Placental epithelial cell (primary cell): ENCODE results near the gene NHERF2. TPM values are rescaled to one million over a fixed set of nuclear protein-coding genes. Genes with fewer than 3 reads are reported as not detected.

Source experiments
- small RNA-seq: library from RNA; depleted of rRNA; stranded (forward); fragments of <200 nt; gene quantifications from one replicate; pipeline ENCODE3, GENCODE V24; 2012
- total RNA-seq: library from RNA; depleted of rRNA; stranded (reverse); fragments of >200 nt; gene quantifications from 2 replicates; pipeline ENCODE4 v1.2.3, GENCODE V29; 2012

Gene NHERF2
- total RNA-seq, result 8.2 and 22.6 TPM in 2 replicates

DNA sequence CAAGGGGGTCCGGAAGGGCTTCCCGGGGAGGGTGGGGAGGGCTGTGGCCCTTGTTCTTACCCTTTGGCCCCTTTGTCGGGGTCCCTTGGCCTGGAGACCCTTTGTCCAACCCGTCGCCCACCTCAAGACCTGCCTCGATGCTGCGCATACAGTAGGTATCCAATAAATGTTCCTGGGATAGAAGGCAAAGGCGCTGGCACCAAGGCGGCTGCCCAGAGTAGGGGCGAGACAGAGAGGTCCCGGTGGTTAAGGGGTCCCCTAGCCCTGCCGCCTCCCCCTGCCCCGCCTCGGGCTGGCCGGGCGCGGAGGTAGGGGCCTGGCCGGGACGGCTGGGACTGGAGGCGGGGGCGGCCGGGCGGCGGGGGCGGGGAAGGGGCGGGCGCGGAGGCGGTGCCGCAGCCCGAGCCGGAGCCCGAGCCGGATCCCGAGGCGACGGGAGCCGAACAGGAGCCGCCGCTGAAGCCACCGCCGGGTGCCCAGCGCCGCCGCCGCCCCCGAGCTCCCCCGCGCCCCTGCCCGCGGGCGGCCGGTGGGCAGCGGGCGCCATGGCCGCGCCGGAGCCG is at the start of gene NHERF2:
TSS of gene NHERF2 (plus strand) at position 442 of the 563 bp plus-strand sequence. CDS start at position 546, 104 bp downstream.

DNA sequence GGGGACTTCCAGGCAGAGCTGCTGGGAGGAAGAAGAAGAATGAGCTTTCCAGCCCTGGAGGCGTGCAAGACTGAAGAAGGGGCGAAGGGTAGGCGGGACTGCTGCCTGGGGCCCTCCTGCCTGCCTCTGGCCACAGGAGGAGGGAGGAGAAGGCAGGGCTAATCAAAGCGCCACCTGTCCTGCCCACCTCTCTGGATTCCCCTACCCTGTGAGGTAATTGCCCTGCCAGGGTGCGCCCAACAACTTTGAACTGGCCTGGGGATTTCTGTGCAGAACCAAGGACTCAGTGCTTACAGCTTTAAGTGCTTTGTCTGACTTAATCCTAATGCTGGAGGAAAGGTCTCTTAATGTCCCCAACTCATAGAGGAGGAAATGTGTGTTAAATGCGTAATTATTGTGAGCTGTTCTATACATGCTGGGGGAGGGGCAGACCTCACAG is 45.3 kb upstream of the NHERF2 start, which contains the start of gene NOXO1:
TSS of gene NOXO1 (minus strand) at position 72 of the 439 bp plus-strand sequence. CDS start 290 bp downstream, outside the sequence.

DNA sequence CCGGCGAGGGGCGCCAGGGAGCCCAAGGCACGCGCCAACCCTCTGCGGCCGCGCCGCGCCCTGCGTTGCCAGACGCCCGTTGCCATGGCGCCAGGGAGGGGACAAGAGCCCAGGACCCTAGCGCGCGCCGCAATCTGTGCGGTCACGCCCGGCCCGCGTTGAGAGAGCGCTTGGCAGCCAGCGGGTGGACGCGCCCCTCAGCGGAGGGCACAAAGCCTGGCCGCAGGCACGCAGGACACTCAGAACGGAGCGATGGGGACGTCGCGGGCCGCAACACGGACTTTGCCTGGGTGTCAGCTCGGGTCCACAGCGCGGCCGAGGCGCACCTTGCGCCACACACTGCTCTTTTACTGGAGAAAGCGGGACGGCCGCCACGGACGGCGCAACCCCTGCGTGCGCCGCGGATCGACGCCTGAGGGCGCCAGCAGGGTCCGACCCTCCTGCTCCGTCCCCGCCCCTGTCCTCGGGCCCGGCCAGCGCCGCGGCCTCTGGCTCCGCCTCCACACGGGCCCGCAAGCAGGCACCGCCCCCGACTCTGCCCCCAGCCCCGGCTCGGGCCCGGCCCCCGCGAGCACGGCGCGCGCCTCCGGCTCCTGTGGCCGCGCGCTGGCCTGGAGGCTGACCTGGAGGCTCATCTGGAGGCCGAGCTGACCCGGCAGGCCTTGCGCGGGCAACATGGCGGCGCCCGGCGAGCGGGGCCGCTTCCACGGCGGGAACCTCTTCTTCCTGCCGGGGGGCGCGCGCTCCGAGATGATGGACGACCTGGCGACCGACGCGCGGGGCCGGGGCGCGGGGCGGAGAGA is 43.0 kb upstream of the NHERF2 start, which contains the start of gene GFER:
TSS of gene GFER (plus strand) at position 650 of the 803 bp plus-strand sequence. CDS start at position 676, 26 bp downstream.

DNA sequence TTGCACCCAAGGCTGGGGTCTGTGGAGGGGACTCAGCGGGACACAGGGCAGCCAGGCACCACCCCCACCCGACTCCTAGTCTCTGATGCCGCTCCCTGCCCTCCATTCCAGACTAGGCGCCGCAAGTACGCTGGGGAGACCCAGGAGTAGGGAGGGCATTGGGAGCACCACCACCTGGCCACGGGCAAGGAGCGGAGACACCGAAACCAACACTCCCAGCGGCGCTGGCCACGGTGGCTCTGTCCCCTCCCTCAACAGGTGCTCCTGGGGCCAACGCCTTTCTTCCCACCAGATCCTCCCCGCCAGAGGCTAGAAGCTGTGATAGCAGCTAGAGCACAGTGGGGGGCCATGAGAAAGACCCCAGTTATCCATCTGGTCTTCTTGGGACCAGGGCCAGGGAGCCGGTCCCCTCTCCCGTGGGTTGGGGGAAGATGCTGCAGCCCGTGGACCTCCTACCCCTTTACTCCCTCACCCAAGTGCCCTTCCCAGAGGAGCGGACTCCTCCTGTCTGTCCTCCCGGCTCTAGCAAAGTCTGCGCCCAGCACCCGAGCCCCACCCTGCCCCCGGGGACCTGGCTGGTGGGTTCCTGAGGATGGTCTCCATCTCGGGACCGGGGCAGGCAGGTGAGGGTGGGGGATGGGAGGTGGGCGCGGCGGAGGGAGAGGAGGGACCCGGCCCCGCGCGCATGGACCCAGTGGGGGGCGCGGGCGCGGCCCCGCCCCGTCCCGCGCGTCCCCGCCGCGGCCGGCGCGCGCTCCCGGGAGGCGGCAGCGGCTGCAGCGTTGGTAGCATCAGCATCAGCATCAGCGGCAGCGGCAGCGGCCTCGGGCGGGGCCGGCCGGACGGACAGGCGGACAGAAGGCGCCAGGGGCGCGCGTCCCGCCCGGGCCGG is 37.2 kb upstream of the NHERF2 start, which contains the start of gene SYNGR3:
TSS of gene SYNGR3 (plus strand) at position 762 of the 892 bp plus-strand sequence. CDS start 133 bp downstream, outside the sequence.

DNA sequence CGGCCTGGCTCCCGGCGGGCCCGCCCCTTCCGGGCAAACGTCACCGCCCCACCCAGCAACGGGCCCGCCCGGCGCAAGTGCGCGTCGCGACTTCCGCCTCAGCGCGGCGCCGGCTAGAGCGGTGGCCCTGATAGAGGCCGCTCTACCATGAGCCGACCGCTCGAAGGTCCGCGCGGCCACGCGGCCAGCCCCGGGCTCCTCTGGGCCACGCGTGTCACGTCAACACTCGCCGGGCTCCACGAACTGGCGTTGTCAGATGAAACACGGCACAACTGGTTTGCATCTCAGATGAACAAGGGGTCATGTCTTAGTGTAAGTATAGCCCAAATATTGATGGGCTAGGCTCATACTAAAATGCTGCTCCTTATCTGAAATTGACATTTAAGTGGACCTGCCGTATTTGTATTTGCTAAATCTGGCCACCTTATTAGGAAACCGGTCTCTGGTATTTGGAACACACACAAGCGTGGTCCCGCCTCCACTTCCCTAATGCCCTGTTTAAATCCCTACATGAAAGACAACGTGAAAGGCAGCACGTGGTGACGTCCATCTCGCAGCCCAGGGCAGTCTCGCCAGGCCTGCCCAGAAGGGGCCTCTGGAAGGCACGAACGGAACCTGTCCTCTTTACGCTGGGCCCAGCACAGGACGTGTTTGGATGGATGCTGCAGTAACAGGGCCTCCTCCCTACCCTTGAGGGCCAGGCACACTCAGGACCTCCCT is 16.8 kb upstream of the NHERF2 start, which contains the start of gene ZNF598:
TSS of gene ZNF598 (minus strand) at position 31 of the 720 bp plus-strand sequence.

DNA sequence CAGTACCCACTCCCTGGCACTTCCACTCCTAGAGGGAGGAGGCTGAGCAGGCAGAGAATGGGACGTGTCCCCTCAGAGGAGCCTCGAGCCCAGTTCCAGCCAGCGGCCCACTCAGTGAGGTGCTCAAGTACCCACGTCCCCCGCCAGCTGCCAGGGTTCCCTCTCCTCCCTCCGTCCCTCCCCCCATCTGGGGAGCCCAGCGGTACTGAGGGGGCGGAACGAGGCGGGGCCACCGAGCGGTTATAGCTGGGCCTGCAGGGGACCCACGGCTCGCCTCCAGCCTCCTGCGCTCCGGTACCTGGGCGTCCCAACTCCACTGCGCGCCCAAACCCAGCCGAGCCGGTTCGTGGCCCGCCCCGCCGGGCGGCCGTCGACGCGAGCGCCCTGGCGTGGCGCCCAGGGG is 7.2 kb upstream of the NHERF2 start, which contains the start of gene NPW:
TSS of gene NPW (plus strand) at position 268 of the 403 bp plus-strand sequence.

DNA sequence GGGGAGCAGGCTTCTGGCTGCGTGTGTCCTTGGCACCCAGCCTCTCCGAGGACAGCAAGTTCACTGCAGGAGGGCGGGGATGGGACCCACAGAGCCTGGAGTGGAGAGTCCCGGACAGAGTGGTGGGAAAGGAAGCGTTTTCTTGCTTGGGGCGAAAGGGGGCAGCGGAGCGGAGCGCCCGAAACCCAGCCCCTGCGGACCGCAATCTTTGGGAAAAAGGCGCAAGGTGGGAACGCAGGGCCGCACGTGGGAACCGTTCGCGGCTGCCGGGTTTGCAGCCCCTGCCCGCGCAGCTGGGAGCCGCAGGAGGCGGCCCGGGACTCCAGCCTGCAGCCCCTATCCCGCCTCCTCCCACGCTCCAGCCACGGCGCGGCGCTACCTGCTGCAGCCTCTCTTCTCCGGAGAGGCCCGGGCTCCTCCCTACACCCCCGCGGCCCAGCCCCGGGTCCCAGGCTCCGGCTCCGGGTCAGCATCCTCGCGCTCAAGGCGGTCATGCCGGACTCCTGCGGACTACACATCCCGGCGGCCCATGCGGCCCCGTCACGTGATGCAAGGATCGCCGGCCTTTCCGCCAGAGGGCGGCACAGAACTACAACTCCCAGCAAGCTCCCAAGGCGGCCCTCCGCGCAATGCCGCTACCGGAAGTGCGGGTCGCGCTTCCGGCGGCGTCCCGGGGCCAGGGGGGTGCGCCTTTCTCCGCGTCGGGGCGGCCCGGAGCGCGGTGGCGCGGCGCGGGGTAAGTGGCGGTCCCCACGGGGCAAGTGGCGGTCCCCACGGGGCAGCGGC is 20.8 kb downstream of the NHERF2 start, which contains the start of the genes NTHL1 and TSC2:
TSS of gene NTHL1 (minus strand) at position 505 of the 786 bp plus-strand sequence. CDS start at position 494, 11 bp downstream.
TSS of gene TSC2 (plus strand) at position 656 of the 786 bp plus-strand sequence. CDS start 631 bp downstream, outside the sequence.

Small RNA genes lying within 50 kb of the gene (small RNA-seq; reads per million reads assigned to genes)
- gene RN7SL219P, result not detected

Other genes starting within 250 kb of the NHERF2 start
- 61.6 and 63.6 TPM in 2 replicates for gene SPSB3, start 244.3 kb upstream of the NHERF2 start, total RNA-seq
- gene NUBP2, start 243.9 kb upstream of the NHERF2 start, total RNA-seq, result 56.5 and 92.0 TPM in 2 replicates
- gene IGFALS, start 233.2 kb upstream of the NHERF2 start, total RNA-seq, result not detected in 2 replicates
- 5.9 and 24.5 TPM in 2 replicates for gene HAGH, start 200.1 kb upstream of the NHERF2 start, total RNA-seq
- 27.9 and 56.2 TPM in 2 replicates for gene FAHD1, start 199.7 kb upstream of the NHERF2 start, total RNA-seq
- not detected in 2 replicates for gene MEIOB, start 154.7 kb upstream of the NHERF2 start, total RNA-seq
- gene HS3ST6, start 108.5 kb upstream of the NHERF2 start, total RNA-seq, result not detected in 2 replicates
- gene MSRB1, start 83.7 kb upstream of the NHERF2 start, total RNA-seq, result 16.9 and 20.2 TPM in 2 replicates
- gene RPL3L, start 72.2 kb upstream of the NHERF2 start, total RNA-seq, result not detected in 2 replicates
- 113 and 135 TPM in 2 replicates for gene NDUFB10, start 67.4 kb upstream of the NHERF2 start, total RNA-seq
- 1,769 and 2,866 TPM in 2 replicates for gene RPS2, start 62.1 kb upstream of the NHERF2 start, total RNA-seq
- not detected in 2 replicates for gene RNF151, start 60.0 kb upstream of the NHERF2 start, total RNA-seq
- gene TBL3, start 54.8 kb upstream of the NHERF2 start, total RNA-seq, result 27.1 and 50.1 TPM in 2 replicates
- gene NOXO1, start 45.4 kb upstream of the NHERF2 start, total RNA-seq, result 1.6 and 2.1 TPM in 2 replicates
- gene GFER, start 42.7 kb upstream of the NHERF2 start, total RNA-seq, result 13.0 and 14.9 TPM in 2 replicates
- gene SYNGR3, start 36.9 kb upstream of the NHERF2 start, total RNA-seq, result 3.5 and 4.4 TPM in 2 replicates
- 20.4 and 23.4 TPM in 2 replicates for gene ZNF598, start 17.1 kb upstream of the NHERF2 start, total RNA-seq
- gene NPW, start 7.1 kb upstream of the NHERF2 start, total RNA-seq, result 0.33 and 0.39 TPM in 2 replicates
- 7.9 and 22.7 TPM in 2 replicates for gene NTHL1, start 20.9 kb downstream of the NHERF2 start, total RNA-seq
- 82.8 and 95.0 TPM in 2 replicates for gene TSC2, start 21.1 kb downstream of the NHERF2 start, total RNA-seq
- gene PKD1, start 109.0 kb downstream of the NHERF2 start, total RNA-seq, result 62.6 and 99.7 TPM in 2 replicates
- 0.33 and 0.39 TPM in 2 replicates for gene RAB26, start 121.7 kb downstream of the NHERF2 start, total RNA-seq
- gene TRAF7, start 128.9 kb downstream of the NHERF2 start, total RNA-seq, result 45.5 and 88.8 TPM in 2 replicates
- under 0.01 TPM in 1 of 2 replicates, not detected in the other for gene CASKIN1, start 169.7 kb downstream of the NHERF2 start, total RNA-seq
- gene MLST8, start 178.6 kb downstream of the NHERF2 start, total RNA-seq, result 24.3 and 82.3 TPM in 2 replicates
- gene BRICD5, start 184.0 kb downstream of the NHERF2 start, total RNA-seq, result 1.2 and 22.8 TPM in 2 replicates
- gene PGP, start 187.9 kb downstream of the NHERF2 start, total RNA-seq, result 13.3 and 23.1 TPM in 2 replicates
- gene E4F1, start 196.7 kb downstream of the NHERF2 start, total RNA-seq, result 26.1 and 31.8 TPM in 2 replicates
- gene DNASE1L2, start 209.5 kb downstream of the NHERF2 start, total RNA-seq, result 0.22 and 2.0 TPM in 2 replicates
- gene ECI1, start 224.7 kb downstream of the NHERF2 start, total RNA-seq, result 20.0 and 35.1 TPM in 2 replicates
- gene RNPS1, start 241.2 kb downstream of the NHERF2 start, total RNA-seq, result 85.6 and 129 TPM in 2 replicates